ENCODE data around the gene MT1B.

The MT1B gene

DNA sequence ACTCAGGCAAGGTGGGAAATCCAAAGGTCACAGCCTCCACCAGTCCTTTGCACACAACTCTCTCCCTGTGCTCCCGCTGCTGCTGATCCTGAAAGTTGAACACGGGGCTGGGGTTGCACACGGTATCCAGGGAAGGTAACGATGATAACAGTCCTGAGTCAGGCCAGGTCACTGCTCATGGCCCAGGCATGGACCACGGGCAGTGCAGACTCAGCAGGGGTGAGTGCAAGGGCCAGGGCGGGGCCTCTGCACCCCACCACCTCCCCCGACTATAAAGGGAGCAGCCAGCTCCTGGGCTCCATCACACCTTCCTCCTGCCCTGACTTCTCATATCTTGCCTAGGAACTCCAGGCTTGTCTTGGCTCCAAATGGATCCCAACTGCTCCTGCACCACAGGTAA, at the start of gene MT1B:
Gene MT1B (plus strand): TSS at position 301 of the 400 bp plus-strand sequence. CDS start 68 bp downstream, at position 369.
- no peak for DNase-seq (ENCODE audit: low read depth in 2 of 3, low spot score in 2 of 3)

DNA sequence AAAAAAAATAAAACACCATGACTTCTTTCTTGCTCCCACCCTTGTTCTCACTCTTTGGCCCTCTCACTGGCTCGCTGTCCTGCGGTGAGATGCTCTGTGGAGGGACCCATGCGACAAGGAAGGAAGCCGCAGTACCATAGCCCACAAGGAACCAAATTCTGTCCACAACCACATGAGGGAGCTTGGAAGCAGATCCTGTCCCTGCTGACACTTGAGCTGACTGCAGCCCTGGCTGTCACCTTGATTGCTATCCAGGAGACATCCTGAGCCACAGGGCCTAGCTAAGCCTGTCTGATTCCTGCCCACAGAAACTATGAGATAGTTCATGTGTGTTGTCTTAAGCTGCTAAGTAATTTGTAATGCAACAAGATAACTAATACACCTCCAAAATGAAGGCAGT, 48.1 kb upstream of the MT1B start:
- no peak for DNase-seq (ENCODE audit: low read depth in 2 of 3, low spot score in 2 of 3)

DNA sequence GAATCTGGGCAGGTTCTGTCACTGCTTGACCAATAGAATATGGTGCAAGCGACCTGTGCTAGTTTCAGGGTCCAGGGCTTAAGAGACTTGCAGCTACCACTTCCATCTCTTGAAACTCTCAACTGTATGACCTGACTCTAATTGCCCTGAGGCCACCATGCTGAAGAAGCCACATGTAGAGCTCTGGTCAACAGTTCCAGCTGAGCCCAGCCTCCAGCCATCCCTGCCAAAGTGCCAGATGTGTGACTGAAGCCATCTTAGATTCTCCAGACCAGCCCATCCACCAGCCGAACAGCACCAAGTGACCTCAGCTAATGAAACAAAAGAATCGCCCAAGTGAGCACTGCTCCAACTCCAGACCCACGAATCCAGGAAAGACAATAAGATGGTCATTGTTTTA, 46.7 kb upstream of the MT1B start:
- DNase-seq (ENCODE audit: low read depth in 2 of 3, low spot score in 2 of 3) = no peak

DNA sequence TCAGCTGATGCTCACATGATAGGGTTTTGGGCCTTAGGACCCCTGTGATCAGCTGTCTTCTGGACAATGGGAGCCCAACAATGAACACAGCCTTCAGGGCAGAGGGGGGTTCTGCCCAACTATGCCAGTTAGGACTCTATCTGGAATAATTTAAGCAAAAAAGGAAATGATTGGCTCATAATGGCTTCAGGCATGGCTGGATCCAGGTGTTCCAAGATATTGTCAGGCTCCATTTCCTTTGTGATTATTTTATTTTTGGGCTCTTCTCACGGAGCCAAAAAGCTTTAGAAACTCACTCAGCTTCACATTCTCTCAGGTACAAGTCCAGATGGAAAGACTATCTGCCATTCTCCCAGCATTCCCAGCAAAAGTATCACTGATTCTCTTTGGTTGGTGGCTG, 46.2 kb upstream of the MT1B start:
- DNase-seq (ENCODE audit: low read depth in 2 of 3, low spot score in 2 of 3) = no peak

DNA sequence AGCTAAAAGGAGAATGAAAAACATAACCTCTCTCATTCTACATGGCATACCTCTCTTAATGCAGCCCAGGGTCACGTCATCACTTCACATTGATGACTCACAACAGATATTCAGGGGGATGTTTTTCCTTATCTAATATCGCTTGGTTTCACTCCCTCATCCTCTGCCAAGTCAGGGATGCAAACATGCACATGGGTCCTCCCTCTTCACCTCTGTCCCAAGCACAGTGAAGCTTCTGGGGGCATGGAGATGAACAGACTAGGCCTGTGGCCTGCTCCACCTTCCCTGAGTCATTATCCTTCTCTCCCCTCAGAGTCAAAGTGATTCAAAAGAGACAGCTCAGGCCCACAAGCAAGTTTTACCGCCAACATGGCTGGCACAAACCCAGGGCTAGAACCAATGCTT, 45.6 kb upstream of the MT1B start:
- no peak for DNase-seq (ENCODE audit: low read depth in 2 of 3, low spot score in 2 of 3)

DNA sequence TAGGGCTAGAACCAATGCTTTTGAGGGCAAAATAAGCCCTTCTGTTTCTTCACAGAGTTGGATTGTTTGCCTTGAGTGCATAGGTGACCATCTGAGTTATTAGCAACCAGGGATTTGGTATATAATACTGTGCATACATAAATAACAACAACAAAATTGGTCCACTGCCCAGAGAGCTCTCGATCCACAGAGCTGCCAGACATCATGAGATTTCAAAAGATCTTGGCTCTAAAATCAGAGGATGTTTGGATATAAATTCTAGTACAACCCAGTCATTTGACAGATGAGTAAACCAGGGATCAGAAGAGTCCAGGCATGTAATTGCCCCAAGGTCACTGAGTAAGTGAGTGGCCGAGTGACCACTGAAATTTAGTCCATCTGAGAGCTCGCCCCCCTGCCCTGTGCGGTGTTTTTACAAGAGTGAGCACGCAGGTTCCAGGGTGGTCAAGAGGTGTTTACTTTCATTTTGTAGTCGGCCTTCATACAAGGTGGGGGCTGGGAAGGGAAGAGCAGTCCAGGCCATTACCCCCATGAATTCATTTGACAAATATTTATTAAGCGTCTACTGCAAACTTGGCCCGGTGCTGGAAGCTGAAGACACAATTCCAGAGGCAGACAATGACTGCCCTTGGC, 45.1 kb upstream of the MT1B start:
- DNase-seq (ENCODE audit: low read depth in 2 of 3, low spot score in 2 of 3) = no peak

DNA sequence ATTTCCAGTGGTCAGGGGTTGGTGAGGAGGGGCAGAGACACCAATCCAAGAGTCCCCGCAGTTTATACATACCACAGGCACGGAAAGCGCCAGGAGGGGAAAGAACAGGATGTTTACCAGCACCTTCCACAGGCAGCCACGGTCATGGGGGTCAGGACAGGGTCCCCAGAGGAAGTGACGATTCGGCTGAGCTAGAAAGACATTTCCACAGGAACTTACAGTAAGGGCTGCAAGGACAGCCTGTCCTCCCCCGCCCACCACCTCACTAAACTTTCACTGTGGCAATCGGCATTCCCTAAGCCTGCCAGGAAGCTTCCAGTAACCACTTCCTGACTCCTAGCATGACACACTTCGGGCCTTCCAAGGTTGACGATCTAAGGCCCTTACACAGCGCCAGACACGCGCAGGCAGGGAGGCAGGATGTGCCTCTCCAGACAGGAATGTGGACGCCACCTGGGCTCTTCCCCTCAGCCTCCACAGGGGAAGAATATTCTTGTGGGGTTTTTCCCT, 44.5 kb upstream of the MT1B start:
- DNase-seq (ENCODE audit: low read depth in 2 of 3, low spot score in 2 of 3) = no peak

DNA sequence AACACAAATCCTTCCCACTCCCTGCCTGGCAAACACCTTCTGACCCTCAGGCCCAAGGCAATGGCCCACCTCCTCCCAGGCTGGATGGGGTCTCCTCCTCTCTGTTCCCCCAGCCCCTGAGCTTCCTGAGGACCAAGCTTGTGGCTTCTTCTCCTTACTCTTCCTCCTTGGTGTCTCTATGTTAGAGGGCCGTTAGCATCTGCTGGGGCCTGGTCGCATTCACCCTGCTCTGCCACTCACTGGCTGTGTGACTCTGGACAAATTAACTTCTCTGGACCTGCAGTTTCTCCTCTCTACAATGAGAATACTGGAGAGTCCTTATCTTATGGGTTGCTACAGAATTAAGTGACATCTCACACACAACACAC, 44.0 kb upstream of the MT1B start:
- DNase-seq (ENCODE audit: low read depth in 2 of 3, low spot score in 2 of 3) = no peak

DNA sequence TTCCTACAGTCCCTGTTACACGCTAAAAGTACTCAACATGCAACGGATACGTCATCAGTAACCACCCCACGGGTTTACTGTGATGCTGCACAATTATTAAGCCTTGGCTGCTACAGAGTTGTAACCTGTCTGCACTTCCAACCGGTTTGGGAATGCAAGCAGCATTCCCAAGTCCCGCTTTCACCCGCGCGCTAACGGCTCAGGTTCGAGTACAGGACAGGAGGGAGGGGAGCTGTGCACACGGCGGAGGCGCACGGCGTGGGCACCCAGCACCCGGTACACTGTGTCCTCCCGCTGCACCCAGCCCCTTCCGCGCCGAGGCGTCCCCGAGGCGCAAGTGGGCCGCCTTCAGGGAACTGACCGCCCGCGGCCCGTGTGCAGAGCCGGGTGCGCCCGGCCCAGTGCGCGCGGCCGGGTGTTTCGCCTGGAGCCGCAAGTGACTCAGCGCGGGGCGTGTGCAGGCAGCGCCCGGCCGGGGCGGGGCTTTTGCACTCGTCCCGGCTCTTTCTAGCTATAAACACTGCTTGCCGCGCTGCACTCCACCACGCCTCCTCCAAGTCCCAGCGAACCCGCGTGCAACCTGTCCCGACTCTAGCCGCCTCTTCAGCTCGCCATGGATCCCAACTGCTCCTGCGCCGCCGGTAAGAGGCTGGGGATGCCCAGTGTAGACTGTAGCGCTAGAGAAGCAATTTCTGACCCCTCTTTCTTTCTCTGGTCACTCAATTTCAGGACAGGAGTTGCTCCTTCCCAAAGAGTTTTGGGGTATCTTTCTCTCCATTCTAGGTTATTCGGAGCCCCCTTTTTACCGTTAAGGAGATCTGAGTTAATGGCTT, 43.4 kb upstream of the MT1B start, which contains the start of gene MT2A:
Gene MT2A (plus strand): TSS at position 542 of the 833 bp plus-strand sequence. CDS start 72 bp downstream, at position 614.
- DNase-seq (ENCODE audit: low read depth in 2 of 3, low spot score in 2 of 3) = peak; percentile 70 to 89 (median 82)

DNA sequence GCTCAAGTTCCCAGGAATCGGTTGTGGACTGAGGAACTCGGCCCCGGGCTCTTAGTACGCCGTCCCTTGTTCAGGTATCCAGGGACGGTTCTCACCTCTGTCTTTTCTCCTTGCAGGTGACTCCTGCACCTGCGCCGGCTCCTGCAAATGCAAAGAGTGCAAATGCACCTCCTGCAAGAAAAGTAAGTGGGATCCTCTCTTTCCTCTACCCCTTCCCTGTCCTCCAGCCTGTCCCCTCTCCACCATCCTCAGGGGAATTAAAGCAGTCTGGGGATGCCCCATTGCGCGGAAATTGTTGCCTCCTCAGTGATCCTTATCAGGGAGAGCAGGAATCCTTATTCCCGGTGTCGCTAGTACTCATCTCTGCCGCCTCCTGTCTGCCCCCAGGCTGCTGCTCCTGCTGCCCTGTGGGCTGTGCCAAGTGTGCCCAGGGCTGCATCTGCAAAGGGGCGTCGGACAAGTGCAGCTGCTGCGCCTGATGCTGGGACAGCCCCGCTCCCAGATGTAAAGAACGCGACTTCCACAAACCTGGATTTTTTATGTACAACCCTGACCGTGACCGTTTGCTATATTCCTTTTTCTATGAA, 42.7 kb upstream of the MT1B start:
- no peak for DNase-seq (ENCODE audit: low read depth in 2 of 3, low spot score in 2 of 3)

DNA sequence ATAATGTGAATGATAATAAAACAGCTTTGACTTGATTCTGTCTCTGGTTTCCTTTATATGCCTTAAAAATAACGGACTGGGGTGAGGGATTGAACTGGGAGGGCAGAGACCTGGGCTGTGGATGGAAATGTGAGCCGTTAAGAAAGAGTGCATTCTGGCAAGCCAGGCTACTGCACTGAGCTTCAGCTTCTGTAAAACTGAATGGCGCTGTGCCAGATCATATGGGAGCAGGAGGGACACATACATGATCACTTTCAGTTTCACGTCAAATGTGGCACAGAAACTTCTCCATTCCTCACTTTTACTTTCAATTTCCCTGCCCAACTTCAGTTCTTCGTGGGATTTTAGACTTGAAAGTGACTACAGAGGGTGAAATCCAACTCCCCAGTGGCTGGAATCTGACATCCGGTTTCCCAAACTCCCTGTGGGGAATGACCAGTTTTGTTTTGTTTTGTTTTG, 42.2 kb upstream of the MT1B start:
- DNase-seq (ENCODE audit: low read depth in 2 of 3, low spot score in 2 of 3) = no peak

DNA sequence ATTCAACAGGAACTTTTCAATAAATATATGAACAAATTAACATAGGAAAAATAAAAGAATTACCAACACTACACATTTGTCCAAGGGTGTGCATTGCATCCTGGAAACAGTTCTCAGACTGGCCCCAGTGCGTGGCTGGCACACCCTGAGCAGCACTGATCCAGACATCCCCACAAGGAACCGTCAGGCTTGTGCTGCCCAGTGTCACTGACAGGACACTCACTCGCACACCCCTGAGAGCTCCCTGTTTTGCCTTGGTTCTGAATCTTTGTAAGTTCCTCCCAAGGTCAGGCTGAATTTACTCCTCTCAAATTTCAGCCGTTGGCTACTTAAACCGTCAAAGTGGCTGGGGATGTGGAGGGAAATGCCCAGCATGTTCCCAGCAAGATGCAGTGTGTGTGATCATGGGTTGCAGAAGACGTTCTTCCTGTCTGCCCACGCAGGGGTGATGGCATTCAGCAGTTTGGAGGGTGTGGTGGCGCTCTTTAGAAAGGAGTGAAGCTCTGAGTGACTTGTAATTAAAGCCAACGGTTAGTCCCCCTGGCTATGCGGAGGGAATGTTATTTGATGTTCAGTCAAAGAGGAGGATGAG, 41.6 kb upstream of the MT1B start:
- peak in 1 of 3 experiments; percentile 41 for DNase-seq (ENCODE audit: low read depth in 2 of 3, low spot score in 2 of 3)

DNA sequence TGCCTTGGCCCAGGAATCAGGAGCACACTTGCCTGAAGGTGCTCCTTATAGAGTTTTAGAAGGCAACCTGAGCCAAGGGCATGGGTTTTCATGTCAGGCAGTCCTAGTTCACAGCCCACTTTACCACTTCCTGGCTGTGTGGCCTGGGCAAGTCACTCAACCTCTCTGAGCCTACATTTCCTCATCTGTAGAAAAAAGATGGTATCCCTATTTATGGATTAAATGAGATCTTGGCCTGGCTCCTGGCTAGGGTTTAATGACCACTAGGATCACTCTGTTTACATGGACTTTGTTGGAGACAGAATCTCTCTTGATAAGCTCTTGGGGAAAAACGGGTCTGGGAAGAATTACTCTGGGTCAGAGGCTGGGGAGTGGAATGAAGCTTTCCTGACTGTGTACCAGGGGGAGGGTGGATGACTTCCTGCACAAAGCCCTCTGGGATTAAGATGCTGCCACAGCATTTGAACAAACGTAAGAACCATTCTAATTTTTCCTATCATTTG, 41.0 kb upstream of the MT1B start:
- DNase-seq (ENCODE audit: low read depth in 2 of 3, low spot score in 2 of 3) = no peak

DNA sequence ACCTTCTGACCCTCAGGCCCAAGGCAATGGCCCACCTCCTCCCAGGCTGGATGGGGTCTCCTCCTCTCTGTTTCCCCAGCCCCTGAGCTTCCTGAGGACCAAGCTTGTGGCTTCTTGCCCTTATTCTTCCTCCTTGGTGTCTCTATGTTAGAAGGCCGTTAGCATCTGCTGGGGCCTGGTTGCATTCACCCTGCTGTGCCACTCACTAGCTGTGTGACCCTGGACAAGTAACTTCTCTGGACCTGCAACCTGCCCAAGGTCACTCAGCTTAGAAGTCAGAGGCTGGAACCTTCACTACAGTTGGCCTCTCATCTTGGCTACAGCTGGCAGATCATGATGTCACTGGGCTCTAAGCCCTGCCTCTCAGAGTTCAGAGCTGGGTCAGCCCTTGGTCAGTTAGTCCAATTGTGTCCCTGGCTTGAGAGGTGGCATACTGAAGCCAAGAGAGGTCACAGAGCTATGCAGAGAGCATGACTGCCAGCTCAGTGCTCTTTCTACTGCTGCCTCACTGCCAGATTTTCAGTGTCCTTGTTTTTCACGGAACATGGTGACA, 40.3 kb upstream of the MT1B start:
- no peak for DNase-seq (ENCODE audit: low read depth in 2 of 3, low spot score in 2 of 3)

DNA sequence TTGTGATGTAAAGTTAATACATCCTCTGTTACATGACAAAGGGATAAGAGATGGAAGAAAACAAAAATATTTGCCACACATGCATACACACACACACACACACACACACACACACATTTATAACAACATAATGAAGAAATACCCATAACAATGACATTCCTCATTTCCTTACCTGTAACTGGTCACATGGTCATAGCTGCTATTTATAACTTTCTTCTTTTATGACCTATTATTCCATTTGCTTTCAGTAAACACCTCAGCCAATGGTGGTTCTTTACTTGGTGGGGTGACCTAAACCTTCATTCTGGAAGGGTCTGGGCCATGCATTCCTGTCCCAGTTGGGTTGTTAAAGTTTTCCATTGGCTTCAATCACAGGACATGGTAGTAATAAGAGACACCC, 38.0 kb upstream of the MT1B start:
- DNase-seq (ENCODE audit: low read depth in 2 of 3, low spot score in 2 of 3) = no peak

DNA sequence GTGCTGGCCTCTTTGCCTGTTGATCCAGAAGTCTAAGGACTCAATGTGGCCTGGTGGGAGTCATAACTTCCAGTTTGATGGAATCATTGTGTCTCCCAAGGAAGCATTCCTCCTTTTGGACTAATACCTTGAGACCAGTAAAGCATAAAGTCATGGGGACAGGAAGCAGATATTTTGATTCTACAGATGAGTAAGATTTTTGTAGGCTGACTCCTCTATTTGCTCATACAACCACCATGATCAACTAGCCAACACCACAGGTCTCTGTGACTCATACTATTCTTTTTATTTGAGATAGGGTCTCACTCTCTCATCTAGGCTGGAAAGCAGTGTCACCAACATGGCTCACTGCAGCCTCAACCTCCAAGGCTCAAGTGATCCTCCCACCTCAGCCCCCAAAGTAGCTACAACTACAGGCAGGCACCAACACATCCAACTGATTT, 37.1 kb upstream of the MT1B start:
- DNase-seq (ENCODE audit: low read depth in 2 of 3, low spot score in 2 of 3) = no peak

DNA sequence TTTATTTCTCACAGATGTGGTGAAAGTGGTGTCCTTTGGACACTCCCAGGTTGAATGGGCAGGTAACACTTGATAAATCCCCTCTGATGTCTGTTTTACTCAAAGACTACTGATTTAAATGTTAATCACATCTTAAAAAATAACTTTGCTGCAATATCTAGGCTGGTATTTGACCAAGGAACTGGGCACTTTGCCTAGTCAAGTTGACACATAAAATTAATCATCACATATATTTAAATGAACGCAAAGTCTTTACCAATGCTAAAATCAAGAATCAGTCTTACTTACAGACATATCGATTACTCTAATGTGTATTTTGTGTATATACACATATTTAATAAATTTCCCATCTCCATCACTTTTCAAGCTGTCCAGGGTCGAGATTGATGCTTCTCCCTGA, 36.3 kb upstream of the MT1B start:
- no peak for DNase-seq (ENCODE audit: low read depth in 2 of 3, low spot score in 2 of 3)

DNA sequence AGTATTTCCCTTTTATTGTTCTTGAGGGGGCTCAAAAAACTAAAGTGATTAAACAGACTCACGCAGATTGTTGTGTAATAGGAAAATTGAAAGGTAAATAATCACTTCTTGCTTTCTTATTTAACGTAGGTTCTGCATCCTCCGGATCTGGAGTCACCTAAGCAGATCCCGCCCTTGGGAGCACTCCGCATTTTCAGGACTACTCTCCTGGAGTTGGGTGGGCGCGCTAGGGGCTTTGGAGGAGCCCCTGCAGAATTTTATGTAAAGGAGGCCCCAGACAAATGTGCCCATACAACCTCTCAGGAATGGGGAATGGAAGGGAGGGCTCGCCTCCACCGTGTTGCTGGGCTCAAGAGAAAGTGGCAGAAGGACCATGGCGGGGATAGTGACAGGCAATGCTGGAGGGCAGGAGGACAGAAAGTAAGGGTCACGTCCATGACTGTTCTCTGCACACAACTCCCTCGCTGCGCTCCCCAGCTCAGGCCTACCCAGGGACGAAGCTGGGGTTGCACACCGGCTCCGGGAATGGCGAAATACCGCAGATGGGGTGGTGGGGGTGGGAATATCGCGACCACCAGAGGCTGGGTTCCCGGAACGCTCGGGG, 35.0 kb upstream of the MT1B start:
- DNase-seq (ENCODE audit: low read depth in 2 of 3, low spot score in 2 of 3) = no peak

DNA sequence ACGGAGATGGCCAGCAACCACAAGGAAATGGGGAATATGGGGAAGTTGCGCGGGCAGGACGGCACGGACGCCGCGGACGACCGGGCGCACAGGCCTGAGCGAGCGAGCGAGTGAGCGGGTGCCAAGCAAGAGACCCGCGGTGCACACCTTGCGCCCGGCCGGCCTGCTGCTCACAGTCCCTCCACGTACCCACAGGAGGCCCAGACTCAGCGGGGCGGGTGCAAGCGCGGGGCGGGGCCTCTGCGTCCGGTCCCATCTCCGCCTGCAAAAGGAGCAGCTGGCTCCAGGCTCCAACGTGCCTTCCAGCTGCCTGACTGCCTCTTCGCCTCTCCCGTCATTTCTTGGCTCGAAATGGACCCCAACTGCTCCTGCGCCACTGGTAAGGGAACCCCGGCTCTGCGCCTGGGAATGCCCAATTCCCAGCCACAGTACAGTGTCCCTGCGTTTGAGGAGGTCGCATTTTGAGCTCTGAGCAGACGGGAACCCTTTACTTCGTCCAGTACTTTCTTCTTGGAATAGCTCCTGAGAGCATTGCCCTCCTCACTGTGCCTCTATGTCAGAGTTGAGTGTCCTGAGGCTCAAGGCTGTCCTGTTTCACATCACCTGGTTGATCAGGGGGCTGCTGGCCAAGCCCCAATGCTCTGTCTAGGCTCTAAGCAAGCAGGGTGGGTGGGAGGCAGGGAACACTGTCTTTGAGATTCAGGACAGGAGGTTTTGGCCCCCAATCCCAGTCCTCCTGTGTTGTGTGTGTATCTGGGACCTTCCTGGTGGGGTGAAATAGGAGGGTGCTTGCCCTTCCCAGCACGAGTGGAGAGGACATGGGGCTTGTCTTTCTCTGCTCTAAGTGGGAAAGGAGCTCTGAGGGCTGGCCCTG, 34.2 kb upstream of the MT1B start:
- no peak for DNase-seq (ENCODE audit: low read depth in 2 of 3, low spot score in 2 of 3)

DNA sequence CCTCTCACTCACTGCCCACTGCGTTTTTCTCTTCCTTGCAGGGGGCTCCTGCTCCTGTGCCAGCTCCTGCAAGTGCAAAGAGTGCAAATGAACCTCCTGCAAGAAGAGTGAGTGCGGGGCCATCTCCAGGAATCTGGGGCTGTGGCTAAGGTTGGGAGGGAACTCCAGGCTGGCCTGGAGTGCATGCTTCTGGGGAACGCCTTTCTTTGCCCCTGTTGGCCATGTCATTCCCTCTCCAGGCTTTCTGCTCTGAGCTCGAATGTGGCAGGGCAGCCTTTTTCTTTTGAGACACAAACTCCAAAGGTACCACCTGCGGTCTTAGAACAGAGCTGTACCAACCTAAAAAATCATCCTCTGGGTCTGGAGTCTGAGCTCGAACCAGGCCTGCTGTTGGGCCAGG, 33.5 kb upstream of the MT1B start:
- no peak for DNase-seq (ENCODE audit: low read depth in 2 of 3, low spot score in 2 of 3)

Measured in activated CD8-positive, alpha-beta memory T cell treated with anti-CD3 and anti-CD28 coated beads for 48 hours (primary cell).